WTC11 (cell line): ENCODE results near the gene TYROBP. TPM values are rescaled to one million over a fixed set of nuclear protein-coding genes. Genes with fewer than 3 reads are reported as not detected.

ENCODE experiments used
- CBFB ChIP-seq: sonication (generic); formaldehyde crosslinking; IDR thresholded peaks from 2 replicates; pipeline ENCODE4 v1.8.1; 2022; ENCODE audit warnings: mild to moderate bottlenecking, low read depth, missing genetic modification reagents
- E2F4 ChIP-seq: sonication (generic); formaldehyde crosslinking; IDR thresholded peaks from 2 replicates; pipeline ENCODE4 v1.8.1; 2022; ENCODE audit warnings: low read depth, mild to moderate bottlenecking, moderate library complexity, missing genetic modification reagents, borderline replicate concordance
- ELF4 ChIP-seq: sonication (generic); formaldehyde crosslinking; IDR thresholded peaks from 2 replicates; pipeline ENCODE4 v1.8.1; 2022; ENCODE audit warnings: low read depth, mild to moderate bottlenecking, moderate library complexity, missing genetic modification reagents
- FOXK1 ChIP-seq: sonication (generic); formaldehyde crosslinking; IDR thresholded peaks from 2 replicates; pipeline ENCODE4 v1.8.0; 2022; ENCODE audit warnings: mild to moderate bottlenecking, moderate library complexity, missing genetic modification reagents
- HMGA2 ChIP-seq: fragments of 250-450 bp; sonication (Bioruptor Pico); IDR thresholded peaks from 2 replicates; pipeline ENCODE4 v1.4.0; 2021; ENCODE audit warnings: mild to moderate bottlenecking, moderate library complexity
- HMGXB4 ChIP-seq: sonication (generic); formaldehyde crosslinking; IDR thresholded peaks from 2 replicates; pipeline ENCODE4 v1.8.1; 2023; ENCODE audit warnings: mild to moderate bottlenecking, moderate library complexity, missing genetic modification reagents
- IRF2 ChIP-seq: sonication (generic); formaldehyde crosslinking; IDR thresholded peaks from 2 replicates; pipeline ENCODE4 v1.8.0; 2022; ENCODE audit warnings: low read depth, missing genetic modification reagents, borderline replicate concordance
- JUN ChIP-seq: sonication (generic); formaldehyde crosslinking; IDR thresholded peaks from 2 replicates; pipeline ENCODE4 v1.8.0; 2023; ENCODE audit warnings: mild to moderate bottlenecking, missing genetic modification reagents
- KAT7 ChIP-seq: sonication (generic); formaldehyde crosslinking; IDR thresholded peaks from 2 replicates; pipeline ENCODE4 v1.8.1; 2023; ENCODE audit warnings: missing genetic modification reagents, mild to moderate bottlenecking, borderline replicate concordance
- MLX ChIP-seq: sonication (generic); formaldehyde crosslinking; IDR thresholded peaks from 2 replicates; pipeline ENCODE4 v1.8.1; 2023; ENCODE audit warnings: mild to moderate bottlenecking, missing genetic modification reagents, moderate library complexity
- NFATC4 ChIP-seq: fragments of 250-450 bp; sonication (Bioruptor Pico); IDR thresholded peaks from 2 replicates; pipeline ENCODE4 v1.9.0; 2021; ENCODE audit warnings: mild to moderate bottlenecking
- PRDM15 ChIP-seq: sonication (generic); formaldehyde crosslinking; IDR thresholded peaks from 2 replicates; pipeline ENCODE4 v1.8.0; 2022; ENCODE audit warnings: missing genetic modification reagents
- TEAD1 ChIP-seq: sonication (generic); formaldehyde crosslinking; IDR thresholded peaks from 2 replicates; pipeline ENCODE4 v1.8.0; 2022; ENCODE audit warnings: mild to moderate bottlenecking, missing genetic modification reagents
- ZBTB21 ChIP-seq: sonication (generic); formaldehyde crosslinking; IDR thresholded peaks from 2 replicates; pipeline ENCODE4 v1.8.1; 2023; ENCODE audit warnings: mild to moderate bottlenecking, missing genetic modification reagents, borderline replicate concordance
- ZMAT4 ChIP-seq: fragments of 250-450 bp; sonication (Bioruptor Pico); IDR thresholded peaks from 2 replicates; pipeline ENCODE4 v1.9.0; 2021; ENCODE audit warnings: mild to moderate bottlenecking
- ZNF138 ChIP-seq: sonication (generic); formaldehyde crosslinking; conservative IDR thresholded peaks from 2 replicates; pipeline ENCODE4 v1.8.1; 2022; ENCODE audit warnings: mild to moderate bottlenecking, moderate library complexity, missing genetic modification reagents
- ZNF396 ChIP-seq: fragments of 250-450 bp; sonication (Bioruptor Pico); IDR thresholded peaks from 2 replicates; pipeline ENCODE4 v1.8.0; 2021; ENCODE audit warnings: mild to moderate bottlenecking, moderate library complexity, borderline replicate concordance
- ZNF423 ChIP-seq: fragments of 250-450 bp; sonication (Bioruptor Pico); IDR thresholded peaks from 2 replicates; pipeline ENCODE4 v2.1.2; 2022; ENCODE audit warnings: mild to moderate bottlenecking, moderate library complexity
- total RNA-seq: library from RNA; stranded (reverse); gene quantifications from 3 replicates; pipeline ENCODE4 v1.2.3, GENCODE V29; 2021
- TF ChIP-seq, protein P1 (sequence below): sonication (generic); formaldehyde crosslinking; IDR thresholded peaks from 2 replicates; pipeline ENCODE4 v1.8.0; 2022; ENCODE audit warnings: mild to moderate bottlenecking, missing genetic modification reagents
- TF ChIP-seq, protein P2 (sequence below): fragments of 250-450 bp; sonication (Bioruptor Pico); IDR thresholded peaks from 2 replicates; pipeline ENCODE4 v1.9.0; 2021; ENCODE audit warnings: mild to moderate bottlenecking, borderline replicate concordance
- TF ChIP-seq, protein P3 (sequence below): sonication (generic); formaldehyde crosslinking; conservative IDR thresholded peaks from 2 replicates; pipeline ENCODE4 v1.8.1; 2023; ENCODE audit warnings: mild to moderate bottlenecking, low read depth, missing genetic modification reagents, moderate library complexity
- TF ChIP-seq, protein P4 (sequence below): sonication (generic); formaldehyde crosslinking; IDR thresholded peaks from 2 replicates; pipeline ENCODE4 v1.8.1; 2023; ENCODE audit warnings: mild to moderate bottlenecking, missing genetic modification reagents

The TYROBP gene
- total RNA-seq, 1 experiment from 2014 or later: 0.46 TPM

DNA sequence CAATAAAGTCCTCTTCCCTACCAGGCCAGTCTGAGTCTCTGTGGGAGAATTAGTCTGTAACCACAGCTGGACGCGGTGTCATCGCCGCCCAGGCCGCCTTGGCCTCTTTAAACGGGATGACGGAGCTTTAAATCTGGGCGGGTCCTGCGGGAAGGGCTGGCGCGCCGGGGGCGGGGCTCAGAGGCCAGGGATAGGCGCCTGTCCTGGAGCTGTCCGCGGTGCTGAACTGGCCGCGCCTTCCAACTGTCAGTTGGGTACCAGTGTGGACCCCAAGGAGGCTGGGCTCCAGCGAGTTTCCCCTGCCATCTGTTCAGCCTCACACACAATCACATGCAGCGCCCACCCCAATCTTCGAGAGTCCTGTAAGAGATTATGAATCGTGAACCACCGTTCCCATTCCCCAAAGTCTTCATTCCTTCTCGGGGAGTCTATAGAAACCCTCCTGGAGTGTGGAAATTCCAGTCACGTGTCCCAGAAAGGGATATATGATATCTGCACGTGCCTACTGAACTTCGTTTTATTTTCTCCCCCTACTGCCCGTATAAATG lies 28.3 kb downstream of the TYROBP start (continued):
- TF ChIP-seq, protein P1, sequence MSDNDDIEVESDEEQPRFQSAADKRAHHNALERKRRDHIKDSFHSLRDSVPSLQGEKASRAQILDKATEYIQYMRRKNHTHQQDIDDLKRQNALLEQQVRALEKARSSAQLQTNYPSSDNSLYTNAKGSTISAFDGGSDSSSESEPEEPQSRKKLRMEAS (CRISPR knock-in tag): peak; percentile 62; the same call in 1 of the 2 replicates
- TF ChIP-seq IRF2 (CRISPR knock-in tag): no peak
- TF ChIP-seq HMGA2: no peak
- TF ChIP-seq HMGXB4 (CRISPR knock-in tag): peak; percentile 57
- TF ChIP-seq JUN (CRISPR knock-in tag): no peak
- TF ChIP-seq PRDM15 (CRISPR knock-in tag): no peak
- no peak for TF ChIP-seq CBFB
- TF ChIP-seq E2F4 (CRISPR knock-in tag): no peak
- 0 out of 2 replicates have a peak, but pooled peaks have one; percentile 62 for TF ChIP-seq MLX (CRISPR knock-in tag)
- TF ChIP-seq ZNF423 (CRISPR knock-in tag): no peak
- TF ChIP-seq, protein P2, sequence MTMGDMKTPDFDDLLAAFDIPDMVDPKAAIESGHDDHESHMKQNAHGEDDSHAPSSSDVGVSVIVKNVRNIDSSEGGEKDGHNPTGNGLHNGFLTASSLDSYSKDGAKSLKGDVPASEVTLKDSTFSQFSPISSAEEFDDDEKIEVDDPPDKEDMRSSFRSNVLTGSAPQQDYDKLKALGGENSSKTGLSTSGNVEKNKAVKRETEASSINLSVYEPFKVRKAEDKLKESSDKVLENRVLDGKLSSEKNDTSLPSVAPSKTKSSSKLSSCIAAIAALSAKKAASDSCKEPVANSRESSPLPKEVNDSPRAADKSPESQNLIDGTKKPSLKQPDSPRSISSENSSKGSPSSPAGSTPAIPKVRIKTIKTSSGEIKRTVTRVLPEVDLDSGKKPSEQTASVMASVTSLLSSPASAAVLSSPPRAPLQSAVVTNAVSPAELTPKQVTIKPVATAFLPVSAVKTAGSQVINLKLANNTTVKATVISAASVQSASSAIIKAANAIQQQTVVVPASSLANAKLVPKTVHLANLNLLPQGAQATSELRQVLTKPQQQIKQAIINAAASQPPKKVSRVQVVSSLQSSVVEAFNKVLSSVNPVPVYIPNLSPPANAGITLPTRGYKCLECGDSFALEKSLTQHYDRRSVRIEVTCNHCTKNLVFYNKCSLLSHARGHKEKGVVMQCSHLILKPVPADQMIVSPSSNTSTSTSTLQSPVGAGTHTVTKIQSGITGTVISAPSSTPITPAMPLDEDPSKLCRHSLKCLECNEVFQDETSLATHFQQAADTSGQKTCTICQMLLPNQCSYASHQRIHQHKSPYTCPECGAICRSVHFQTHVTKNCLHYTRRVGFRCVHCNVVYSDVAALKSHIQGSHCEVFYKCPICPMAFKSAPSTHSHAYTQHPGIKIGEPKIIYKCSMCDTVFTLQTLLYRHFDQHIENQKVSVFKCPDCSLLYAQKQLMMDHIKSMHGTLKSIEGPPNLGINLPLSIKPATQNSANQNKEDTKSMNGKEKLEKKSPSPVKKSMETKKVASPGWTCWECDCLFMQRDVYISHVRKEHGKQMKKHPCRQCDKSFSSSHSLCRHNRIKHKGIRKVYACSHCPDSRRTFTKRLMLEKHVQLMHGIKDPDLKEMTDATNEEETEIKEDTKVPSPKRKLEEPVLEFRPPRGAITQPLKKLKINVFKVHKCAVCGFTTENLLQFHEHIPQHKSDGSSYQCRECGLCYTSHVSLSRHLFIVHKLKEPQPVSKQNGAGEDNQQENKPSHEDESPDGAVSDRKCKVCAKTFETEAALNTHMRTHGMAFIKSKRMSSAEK (CRISPR knock-in tag): no peak
- TF ChIP-seq TEAD1 (CRISPR knock-in tag): peak; percentile 95
- no peak; the same call in 1 of the 2 replicates for TF ChIP-seq ZNF138 (CRISPR knock-in tag)
- no peak for TF ChIP-seq ZNF396
- peak; percentile 90; the same call in 1 of the 2 replicates for TF ChIP-seq FOXK1 (CRISPR knock-in tag)
- no peak for TF ChIP-seq ZMAT4 (CRISPR knock-in tag)
- no peak for TF ChIP-seq ZBTB21
- peak; percentile 82; the same call in 1 of the 2 replicates for TF ChIP-seq ELF4 (CRISPR knock-in tag)
- TF ChIP-seq, protein P3, sequence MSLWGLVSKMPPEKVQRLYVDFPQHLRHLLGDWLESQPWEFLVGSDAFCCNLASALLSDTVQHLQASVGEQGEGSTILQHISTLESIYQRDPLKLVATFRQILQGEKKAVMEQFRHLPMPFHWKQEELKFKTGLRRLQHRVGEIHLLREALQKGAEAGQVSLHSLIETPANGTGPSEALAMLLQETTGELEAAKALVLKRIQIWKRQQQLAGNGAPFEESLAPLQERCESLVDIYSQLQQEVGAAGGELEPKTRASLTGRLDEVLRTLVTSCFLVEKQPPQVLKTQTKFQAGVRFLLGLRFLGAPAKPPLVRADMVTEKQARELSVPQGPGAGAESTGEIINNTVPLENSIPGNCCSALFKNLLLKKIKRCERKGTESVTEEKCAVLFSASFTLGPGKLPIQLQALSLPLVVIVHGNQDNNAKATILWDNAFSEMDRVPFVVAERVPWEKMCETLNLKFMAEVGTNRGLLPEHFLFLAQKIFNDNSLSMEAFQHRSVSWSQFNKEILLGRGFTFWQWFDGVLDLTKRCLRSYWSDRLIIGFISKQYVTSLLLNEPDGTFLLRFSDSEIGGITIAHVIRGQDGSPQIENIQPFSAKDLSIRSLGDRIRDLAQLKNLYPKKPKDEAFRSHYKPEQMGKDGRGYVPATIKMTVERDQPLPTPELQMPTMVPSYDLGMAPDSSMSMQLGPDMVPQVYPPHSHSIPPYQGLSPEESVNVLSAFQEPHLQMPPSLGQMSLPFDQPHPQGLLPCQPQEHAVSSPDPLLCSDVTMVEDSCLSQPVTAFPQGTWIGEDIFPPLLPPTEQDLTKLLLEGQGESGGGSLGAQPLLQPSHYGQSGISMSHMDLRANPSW: no peak
- TF ChIP-seq KAT7: peak; percentile 73; the same call in 1 of the 2 replicates
- TF ChIP-seq NFATC4: no peak
- TF ChIP-seq, protein P4, sequence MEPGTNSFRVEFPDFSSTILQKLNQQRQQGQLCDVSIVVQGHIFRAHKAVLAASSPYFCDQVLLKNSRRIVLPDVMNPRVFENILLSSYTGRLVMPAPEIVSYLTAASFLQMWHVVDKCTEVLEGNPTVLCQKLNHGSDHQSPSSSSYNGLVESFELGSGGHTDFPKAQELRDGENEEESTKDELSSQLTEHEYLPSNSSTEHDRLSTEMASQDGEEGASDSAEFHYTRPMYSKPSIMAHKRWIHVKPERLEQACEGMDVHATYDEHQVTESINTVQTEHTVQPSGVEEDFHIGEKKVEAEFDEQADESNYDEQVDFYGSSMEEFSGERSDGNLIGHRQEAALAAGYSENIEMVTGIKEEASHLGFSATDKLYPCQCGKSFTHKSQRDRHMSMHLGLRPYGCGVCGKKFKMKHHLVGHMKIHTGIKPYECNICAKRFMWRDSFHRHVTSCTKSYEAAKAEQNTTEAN (CRISPR knock-in tag): peak; percentile 86; the same call in 1 of the 2 replicates
